Measurements from ENCODE around the gene SYNGR1.

DNA sequence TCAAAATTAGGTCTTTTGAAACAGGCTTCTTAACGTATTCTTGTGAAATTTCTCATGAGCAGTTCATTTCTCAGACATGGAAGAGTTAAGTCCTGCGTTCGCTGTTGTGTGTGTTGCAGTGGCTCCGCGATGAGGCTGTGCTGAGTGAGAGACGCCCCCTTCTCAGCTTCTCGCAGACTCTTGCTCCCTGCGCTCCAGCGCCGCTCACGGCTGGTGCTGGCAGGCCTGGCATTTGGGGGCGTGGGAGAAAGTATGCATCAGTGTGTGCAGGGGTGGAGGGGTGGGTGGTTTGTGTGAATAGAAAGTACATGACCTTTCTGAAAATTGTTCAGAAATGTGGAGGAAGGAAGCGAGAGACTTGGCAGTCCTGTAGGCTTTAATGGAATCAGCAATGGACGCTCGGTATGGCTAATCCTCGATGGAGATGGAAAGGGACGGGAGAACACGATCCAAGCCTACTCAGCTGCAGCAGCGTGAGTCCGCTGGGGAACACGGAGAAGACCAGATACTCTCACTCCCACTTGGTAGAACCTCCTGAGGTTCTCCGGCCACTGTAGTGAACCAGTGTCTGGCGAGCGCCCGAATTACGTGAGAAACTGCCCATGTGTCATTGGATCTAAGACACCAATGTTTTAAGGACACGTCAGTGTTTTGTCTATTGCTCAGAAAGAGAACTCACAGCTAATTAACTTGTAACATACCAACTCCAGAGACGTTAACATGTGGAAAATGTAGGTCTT is 55.7 kb downstream of the SYNGR1 start:
- TF ChIP-seq POLR2A (IDR thresholded peaks at IDR 0.05; ENCODE audit: low read depth, low read length) = no peak
- no peak for TF ChIP-seq POLR2AphosphoS5 (IDR thresholded peaks at IDR 0.05; ENCODE audit: low read depth, low read length)
- no peak for TF ChIP-seq PAX5 (IDR thresholded peaks at IDR 0.05; ENCODE audit: insufficient read depth, low read length, severe bottlenecking)
- TF ChIP-seq TAF1 (IDR thresholded peaks at IDR 0.05; ENCODE audit: low read depth, low read length) = no peak
- TF ChIP-seq SPI1 (IDR thresholded peaks at IDR 0.05; ENCODE audit: low read depth, low read length) = no peak
